Measurements from ENCODE around the gene PIGO.

Gene PIGO

GRCh38 chr9:35111001-35111933 is 14.9 kb upstream of the PIGO start:
- peak overlapping the region; percentile 73; the same call in 1 of the 2 replicates for H3K4me3 ChIP-seq (ENCODE audit: low read length)
- no peak for TF ChIP-seq ZNF274 (IDR thresholded peaks at IDR 0.05; ENCODE audit: low read depth, low read length)

- TF ChIP-seq ZNF274 (IDR thresholded peaks at IDR 0.05; ENCODE audit: low read depth, low read length), result no peak
- no peak overlapping the region for H3K4me3 ChIP-seq (ENCODE audit: low read length)
Observed at GRCh38 chr9:35110327-35110761, 14.0 kb upstream of the PIGO start.

- no peak overlapping the region for H3K4me3 ChIP-seq (ENCODE audit: low read length)
- no peak for TF ChIP-seq ZNF274 (IDR thresholded peaks at IDR 0.05; ENCODE audit: low read depth, low read length)
Observed at GRCh38 chr9:35108946-35109575, 12.7 kb upstream of the PIGO start.

GRCh38 chr9:35108461-35108860 is 12.1 kb upstream of the PIGO start:
- no peak overlapping the region for H3K4me3 ChIP-seq (ENCODE audit: low read length)
- no peak for TF ChIP-seq ZNF274 (IDR thresholded peaks at IDR 0.05; ENCODE audit: low read depth, low read length)

- TF ChIP-seq ZNF274 (IDR thresholded peaks at IDR 0.05; ENCODE audit: low read depth, low read length), result no peak
- H3K4me3 ChIP-seq (ENCODE audit: low read length), result no peak overlapping the region
Observed at GRCh38 chr9:35107297-35108290, 11.2 kb upstream of the PIGO start.

- TF ChIP-seq ZNF274 (IDR thresholded peaks at IDR 0.05; ENCODE audit: low read depth, low read length), result no peak
- no peak overlapping the region for H3K4me3 ChIP-seq (ENCODE audit: low read length)
Observed at GRCh38 chr9:35106343-35106730, 9.9 kb upstream of the PIGO start.

- TF ChIP-seq ZNF274 (IDR thresholded peaks at IDR 0.05; ENCODE audit: low read depth, low read length), result no peak
- H3K4me3 ChIP-seq (ENCODE audit: low read length), result no peak overlapping the region
Observed at GRCh38 chr9:35105571-35106342, 9.4 kb upstream of the PIGO start.

- TF ChIP-seq ZNF274 (IDR thresholded peaks at IDR 0.05; ENCODE audit: low read depth, low read length), result no peak
- H3K4me3 ChIP-seq (ENCODE audit: low read length), result no peak overlapping the region
Observed at GRCh38 chr9:35105126-35105525, 8.7 kb upstream of the PIGO start.

GRCh38 chr9:35104586-35104985 is 8.2 kb upstream of the PIGO start:
- no peak overlapping the region for H3K4me3 ChIP-seq (ENCODE audit: low read length)
- no peak for TF ChIP-seq ZNF274 (IDR thresholded peaks at IDR 0.05; ENCODE audit: low read depth, low read length)

- H3K4me3 ChIP-seq (ENCODE audit: low read length), result peak overlapping the region; percentile 58; the same call in 1 of the 2 replicates
- no peak for TF ChIP-seq ZNF274 (IDR thresholded peaks at IDR 0.05; ENCODE audit: low read depth, low read length)
Observed at GRCh38 chr9:35103660-35104191, 7.3 kb upstream of the PIGO start.

- H3K4me3 ChIP-seq (ENCODE audit: low read length), result peak within 1 kb of the TSS; percentile 69
- TF ChIP-seq ZNF274 (IDR thresholded peaks at IDR 0.05; ENCODE audit: low read depth, low read length), result no peak
Observed at GRCh38 chr9:35102769-35103659, 6.6 kb upstream of the PIGO start, which contains the start of gene STOML2. TSS of gene STOML2 (minus strand) at chr9:35103131. CDS start at chr9:35103094, 37 bp downstream.

GRCh38 chr9:35102465-35102768 is 6.0 kb upstream of the PIGO start:
- no peak for TF ChIP-seq ZNF274 (IDR thresholded peaks at IDR 0.05; ENCODE audit: low read depth, low read length)
- peak overlapping the region; percentile 69 for H3K4me3 ChIP-seq (ENCODE audit: low read length)
